HG03095 (cell line): Measurements from ENCODE around the gene PHYKPL.

Experiments
- ATAC-seq: cut with Tn5 transposase; IDR thresholded peaks from one replicate; pipeline ENCODE4 v1.9.1; 2021; ENCODE audit warnings: moderate library complexity; ENCODE audit not compliant: unreplicated experiment

The PHYKPL gene

DNA sequence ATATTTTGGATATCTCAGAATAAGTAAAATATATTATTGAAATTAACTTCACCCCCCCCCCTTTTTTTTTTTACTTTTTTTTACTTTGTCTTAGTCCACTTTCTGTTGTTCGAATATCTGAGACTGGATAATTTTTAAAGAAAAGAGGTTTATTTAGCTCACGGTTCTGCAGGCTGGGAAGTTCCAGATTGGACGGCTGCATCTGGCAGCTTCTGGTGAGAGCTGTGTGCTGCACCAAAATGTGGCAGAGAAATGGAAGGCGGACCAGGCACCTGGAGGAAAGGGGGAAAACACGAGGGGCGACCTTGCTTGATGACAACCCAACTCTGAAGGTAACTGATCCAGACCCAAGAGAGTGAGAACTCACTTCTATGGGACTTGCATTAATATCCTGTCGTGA lies 39.8 kb downstream of the PHYKPL start:
- no peak for ATAC-seq

DNA sequence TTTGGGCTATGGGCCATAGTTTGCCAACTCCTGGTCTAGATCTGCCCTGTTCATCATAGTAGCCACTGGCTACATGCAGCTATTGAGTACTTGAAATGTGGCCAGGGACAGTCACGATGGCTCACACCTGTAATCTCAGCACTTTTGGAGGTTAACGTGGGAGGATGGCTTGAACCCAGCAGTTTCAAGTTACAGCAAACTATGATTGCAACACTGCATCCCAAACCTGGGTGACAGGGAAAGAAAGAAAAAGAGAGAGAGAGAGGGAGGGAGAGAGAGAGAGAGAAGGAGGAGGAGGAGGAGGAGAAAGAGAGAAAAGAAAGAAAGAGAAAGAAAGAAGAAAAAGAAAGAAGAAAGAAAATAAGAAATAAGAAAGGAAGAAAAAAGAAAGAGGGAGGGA lies 40.4 kb downstream of the PHYKPL start:
- no peak for ATAC-seq

DNA sequence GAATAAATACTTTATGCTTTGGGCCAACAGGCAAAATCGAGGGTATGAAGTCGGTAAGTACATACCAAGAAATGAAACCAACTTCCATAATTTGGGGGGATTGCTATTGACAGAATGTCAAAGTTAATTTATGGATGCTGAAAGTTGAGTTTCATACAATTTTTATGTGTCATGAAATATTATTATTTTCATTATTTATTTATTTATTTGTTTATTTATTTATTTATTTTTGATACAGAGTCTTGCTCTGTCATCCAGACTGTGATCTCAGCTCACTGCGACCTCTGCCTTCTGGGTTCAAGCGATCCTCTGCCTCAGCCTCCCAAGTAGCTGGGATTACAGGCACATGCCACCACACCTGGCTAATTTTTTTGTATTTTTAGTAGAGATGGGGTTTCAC lies 40.9 kb downstream of the PHYKPL start:
- ATAC-seq = no peak

DNA sequence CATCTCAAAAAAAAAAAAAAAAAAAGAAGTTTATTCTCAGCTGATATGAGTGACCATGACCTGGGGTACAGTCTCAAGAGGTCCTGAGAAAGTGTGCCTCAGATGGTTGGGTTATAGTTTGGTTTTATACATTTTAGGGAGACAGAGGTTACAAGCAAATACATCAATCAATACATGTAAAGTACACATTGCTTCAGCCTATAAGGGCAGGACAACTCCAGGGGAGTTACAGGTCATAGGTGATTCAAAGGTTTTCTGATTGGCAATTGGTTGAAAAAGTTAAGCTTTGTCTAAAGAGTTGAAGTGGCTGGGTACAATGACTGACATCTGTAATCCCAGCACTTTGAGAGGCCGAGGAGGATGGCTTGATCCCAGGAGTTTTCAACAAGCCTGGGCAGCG lies 43.2 kb downstream of the PHYKPL start:
- ATAC-seq = no peak

DNA sequence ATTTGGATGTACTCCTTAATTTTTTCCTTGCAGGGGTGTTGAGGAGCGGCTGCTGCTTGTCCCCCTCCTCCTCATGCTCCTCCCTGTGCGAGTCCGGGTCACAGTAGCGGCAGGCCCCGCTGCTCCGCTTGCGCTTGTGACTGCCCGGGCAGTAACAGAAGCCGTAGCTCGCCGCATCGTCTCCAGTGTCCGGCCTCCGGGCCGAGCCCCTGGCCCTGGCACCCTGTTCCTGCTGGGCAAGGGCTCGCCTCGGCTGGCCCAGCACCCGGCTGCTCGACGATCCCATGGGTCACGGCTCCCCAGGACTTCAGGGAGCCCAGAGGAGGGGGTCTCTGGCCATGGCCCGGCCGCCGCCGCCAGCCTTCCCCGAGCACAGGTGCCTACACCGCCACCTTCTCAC lies 45.6 kb downstream of the PHYKPL start, which contains the start of gene GMCL2:
Gene GMCL2 (minus strand): TSS at position 358 of the 400 bp plus-strand sequence. CDS start 72 bp downstream, at position 286.
- ATAC-seq = no peak

DNA sequence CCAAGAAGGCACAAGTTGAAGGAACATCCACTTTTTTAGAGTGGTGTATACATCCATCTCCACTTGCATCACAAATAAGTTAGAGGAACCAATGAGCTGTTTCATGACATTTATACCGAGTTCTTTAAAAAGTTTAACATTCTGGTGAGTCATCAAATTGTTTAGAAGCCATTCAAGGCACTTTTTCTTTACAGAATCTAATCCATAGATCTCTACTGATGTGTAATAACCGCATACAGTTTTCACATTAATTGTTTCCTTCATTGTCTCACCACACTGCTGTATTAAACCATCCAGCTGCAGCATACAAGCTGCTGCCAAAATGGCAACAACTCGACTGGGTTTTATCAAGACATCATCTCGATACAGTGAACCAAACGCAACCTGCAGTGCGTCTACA lies 46.2 kb downstream of the PHYKPL start:
- ATAC-seq = no peak

DNA sequence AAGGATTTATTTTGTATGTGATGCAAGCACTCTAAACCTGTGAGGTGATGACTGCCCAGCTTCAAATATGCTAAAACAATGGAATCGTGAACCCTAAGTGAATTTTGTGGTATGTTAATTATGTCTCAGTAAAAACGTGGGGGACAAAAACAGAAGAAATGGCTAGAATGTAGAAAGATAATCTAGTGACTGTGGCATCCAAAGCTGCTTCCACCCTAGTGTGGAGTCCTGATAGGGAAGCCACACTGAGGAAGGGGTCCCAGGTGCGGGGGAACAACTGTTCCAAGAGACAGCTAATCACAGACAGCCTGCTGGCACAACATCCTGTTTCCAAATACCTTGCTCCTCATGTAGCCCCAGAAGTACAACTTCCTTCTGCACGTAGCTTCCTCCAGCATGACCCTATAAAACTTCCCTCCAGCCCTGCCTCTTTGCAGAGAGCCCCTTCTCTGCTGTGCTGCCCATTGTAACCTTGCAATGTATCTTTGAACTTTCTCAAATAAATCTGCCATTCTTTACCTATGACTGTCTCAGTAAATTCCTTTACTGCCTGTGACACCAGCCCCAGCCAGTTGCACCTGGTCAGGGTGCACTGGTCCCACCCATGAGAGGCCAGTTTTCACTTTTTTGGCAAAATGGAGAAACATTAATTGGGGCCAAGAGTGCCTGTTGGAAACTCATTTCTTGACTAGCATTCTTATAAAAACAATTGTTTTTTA lies 50.3 kb downstream of the PHYKPL start:
- ATAC-seq = no peak

DNA sequence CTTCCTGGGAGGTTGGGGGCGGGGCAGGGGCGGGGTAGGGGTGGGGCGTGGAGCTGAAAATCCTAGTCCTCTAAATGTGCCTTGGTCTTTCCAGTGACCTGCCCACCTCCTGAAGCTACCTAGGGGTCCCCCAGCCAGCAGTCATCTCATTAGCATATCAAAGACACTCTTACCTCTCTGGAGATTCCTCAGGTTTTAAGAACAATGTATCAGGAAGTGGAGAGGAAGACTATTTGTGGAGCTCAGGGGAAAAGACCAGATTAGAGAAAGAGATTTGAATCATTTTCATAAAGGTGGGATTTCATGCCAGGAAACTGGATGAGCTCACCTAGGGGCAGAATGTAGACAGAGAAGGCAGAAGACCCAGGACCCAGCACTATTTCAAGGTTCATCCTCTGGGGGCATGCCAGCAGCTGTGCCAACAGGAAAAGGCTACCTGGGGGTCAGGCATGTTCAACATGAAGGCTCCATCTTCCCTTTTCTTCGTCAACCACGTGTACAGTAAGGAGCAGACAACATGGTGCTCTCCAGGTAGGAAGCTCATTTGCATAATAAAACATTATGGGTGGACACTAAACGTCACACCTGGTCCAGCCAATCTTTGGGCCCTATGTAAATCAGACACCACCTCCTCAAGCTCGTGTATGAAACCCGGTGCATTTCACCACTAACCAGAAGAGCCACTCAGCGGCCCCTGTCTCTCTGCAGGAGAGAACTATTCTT lies 52.3 kb downstream of the PHYKPL start:
- no peak for ATAC-seq

DNA sequence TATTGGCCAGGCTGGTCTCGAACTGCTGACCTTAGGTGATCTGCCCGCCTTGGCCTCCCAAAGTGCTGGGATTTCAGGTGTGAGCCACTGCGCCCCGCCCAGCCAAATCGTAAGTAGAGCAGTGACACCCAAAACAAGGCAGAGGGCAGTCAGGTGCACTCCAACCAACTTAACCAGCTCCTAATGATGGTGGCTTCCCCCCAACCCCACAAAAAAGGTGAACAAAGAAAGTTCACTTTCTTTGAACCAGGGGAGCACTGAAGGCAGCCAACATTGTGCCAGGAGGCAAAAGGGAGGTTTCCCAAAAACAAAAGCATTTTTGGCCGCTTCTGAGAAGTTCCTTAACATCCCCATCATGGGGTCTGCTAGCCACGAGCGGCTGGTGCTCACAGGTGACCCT lies 55.0 kb downstream of the PHYKPL start:
- ATAC-seq = no peak

DNA sequence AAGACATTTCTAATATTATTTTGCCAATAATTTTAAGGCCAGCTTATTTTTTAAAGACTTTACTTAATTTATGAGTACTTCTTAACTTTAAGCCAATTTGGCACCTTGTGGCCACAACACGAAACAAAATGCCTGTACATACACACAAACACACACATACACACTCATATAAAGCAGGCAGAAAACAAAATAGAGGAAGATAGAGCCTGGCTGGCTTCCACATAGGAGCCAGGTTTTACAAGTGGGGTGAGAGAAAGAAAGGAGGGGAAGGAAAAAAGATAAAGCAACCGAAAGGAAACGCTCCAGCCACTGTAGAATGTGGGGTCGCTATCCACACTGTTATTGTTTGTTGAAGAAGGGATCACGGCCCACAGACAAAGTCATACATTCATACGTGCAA lies 55.8 kb downstream of the PHYKPL start:
- ATAC-seq = no peak

DNA sequence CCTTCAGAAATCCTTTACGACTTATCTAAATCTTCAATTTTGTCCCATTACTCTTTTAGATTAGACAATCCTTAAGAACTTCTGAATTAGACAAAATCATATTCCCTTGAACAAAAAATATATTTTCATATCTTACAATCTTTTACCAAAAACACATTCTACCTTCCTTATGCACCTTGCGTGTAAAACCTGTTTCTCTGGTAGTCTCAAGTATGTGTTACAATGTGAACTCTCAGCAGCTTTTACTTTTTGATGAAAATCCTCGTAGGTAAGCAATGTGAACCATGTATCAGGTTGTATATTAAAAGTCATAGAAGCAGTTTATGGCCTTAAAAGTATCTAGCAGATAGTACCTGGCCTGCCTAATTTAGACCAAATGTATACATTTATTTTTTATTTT lies 58.1 kb downstream of the PHYKPL start:
- no peak for ATAC-seq

DNA sequence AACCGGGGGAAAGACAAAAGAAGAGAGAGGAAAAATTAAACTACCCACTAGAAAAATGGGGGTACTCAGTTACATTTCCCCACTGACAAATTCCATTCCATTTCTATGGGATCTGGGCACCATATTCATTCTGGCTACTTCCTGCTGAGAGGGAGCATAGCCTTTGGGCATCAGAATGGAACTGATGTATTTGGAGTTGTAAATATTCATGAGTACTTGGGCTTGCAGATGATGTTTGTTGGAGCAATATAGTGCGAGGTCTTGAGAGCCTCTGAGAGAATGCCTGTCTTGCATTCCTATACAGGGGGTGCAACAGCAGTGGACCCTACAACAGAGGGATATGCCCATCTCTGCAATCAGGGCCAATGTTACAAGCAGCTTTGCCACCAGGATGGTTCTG lies 62.1 kb downstream of the PHYKPL start:
- no peak for ATAC-seq

DNA sequence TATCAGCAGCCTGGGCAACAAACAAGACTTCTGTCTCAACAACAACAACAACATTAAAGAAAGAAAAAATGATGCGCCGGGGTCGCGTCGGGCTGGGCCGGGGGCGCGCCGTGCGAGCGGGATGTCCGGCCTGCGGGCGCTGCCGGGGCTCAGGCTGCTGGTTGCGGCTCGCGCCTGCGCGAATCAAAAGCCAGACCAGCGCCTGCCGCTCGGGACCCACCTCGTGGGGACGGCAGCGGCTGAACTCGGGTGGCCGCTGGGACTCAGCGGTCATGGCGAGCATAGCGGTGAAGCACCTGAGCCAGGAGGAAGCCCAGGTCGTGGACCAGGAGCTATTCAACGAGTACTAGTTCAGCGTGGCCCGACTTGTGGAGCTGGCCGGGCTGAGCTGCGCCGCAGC lies 67.0 kb downstream of the PHYKPL start:
- no peak for ATAC-seq

DNA sequence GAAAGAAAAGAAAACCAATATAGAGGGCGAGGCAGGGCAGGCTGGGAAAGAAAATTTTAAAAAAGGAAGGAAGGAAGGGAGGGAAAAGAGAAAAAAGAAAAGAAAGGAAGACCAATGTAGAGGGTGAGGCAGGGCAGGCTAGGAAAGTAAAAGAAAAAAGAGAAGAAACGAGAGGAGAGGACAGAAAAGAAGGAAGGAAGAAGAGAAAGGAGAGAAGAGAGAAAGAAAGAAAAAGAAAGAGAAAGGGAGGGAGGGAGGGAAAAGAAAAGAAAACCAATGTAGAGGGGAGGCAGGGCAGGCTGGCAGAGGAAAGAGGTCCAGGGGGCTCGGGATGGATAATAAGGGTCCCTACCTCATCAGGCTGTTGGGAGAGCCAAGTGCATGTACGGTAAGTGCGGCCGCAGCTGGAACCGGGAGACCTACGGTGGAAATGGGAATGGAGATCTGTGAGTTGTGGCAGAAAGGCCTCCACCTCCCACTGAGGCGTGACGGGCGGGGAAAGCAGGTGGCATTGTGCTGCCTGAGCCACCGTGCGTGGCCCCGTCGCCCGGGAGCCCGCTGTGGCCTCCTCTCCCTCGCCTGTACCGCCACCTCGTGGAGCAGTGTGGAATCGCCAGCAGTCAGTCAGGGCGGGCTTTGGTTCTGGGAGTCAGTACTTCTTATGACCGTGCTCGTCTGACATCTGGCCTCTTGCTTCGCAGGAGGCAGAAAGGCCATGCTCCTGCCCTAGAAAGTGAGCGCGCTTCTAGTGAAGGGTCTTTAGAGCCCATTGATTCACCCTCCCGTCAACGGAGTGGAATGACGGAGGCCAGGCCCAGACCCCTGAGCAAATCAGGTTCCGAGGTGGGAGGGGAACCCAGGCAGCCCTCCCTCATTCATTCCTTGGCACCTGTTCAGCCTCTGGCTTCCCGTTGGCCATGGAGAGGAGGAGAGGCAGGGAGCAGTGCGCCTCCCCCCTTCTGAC lies 68.5 kb downstream of the PHYKPL start:
- peak; percentile 94 for ATAC-seq

DNA sequence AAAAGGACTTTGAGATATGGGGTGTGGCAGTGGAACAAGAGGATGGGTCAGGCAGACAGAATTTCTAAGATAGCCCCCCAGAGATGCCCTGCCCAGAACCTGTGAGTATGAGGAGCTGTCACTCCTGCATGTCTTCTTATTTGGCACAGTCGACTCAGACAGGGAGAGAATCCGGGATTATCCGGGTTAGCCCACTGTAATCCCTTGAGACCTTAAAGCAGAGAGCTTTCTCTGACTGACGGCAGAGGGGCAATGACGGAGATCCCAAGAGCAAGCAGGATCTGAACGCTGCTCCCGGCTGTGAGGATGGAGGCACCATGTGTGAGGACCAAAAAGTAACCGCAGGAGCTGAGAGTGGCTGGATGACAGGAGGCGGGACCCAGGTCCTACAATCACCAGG lies 70.1 kb downstream of the PHYKPL start:
- ATAC-seq = no peak

DNA sequence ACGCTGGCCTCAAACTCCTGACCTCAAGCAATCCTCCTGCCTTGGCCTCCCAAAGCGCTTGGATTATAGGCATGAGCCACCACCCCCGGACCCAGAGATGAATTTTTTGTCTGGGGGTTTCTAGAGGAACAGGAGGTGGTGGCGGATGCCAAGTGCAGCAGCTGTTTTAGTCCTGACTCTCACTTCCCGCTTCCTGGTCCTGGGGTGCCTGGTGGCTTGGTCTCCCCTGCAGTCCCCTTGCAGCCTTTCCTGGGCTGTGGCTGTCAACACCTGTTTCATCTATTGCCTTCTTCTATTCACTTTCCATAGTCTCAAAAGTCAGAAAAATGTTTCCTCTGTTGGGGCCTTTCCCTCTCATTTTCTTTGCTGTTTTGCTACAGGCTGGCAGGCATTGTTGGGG lies 72.4 kb downstream of the PHYKPL start:
- no peak for ATAC-seq
